Brain pericyte (primary cell): ENCODE results near the gene GRK3.

ENCODE experiments used
- DNase-seq: peaks from one replicate; pipeline ENCODE4 v3.0.0-alpha.2; 2012; ENCODE audit warnings: low read depth, low spot score

GRK3 gene

GRCh38 chr22:25626624-25626990 is 62.1 kb downstream of the GRK3 start:
- no peak for DNase-seq

GRCh38 chr22:25627271-25627852 is 62.9 kb downstream of the GRK3 start:
- DNase-seq = no peak

- no peak for DNase-seq
These were observed 64.0 kb downstream of the GRK3 start for GRCh38 chr22:25628494-25628893.

GRCh38 chr22:25629613-25630012 is 65.1 kb downstream of the GRK3 start:
- no peak for DNase-seq

GRCh38 chr22:25630447-25630846 is 66.0 kb downstream of the GRK3 start:
- no peak for DNase-seq

- DNase-seq = no peak
These were observed 71.8 kb downstream of the GRK3 start for GRCh38 chr22:25636323-25636722.

GRCh38 chr22:25637032-25637431 is 72.6 kb downstream of the GRK3 start:
- no peak for DNase-seq

- DNase-seq = no peak
These were observed 73.2 kb downstream of the GRK3 start for GRCh38 chr22:25637672-25638071.

- DNase-seq = no peak
These were observed 74.2 kb downstream of the GRK3 start for GRCh38 chr22:25638638-25639037.

GRCh38 chr22:25641650-25642049 is 77.2 kb downstream of the GRK3 start:
- no peak for DNase-seq

- DNase-seq = no peak
These were observed 78.9 kb downstream of the GRK3 start for GRCh38 chr22:25643232-25644000.

GRCh38 chr22:25644122-25644521 is 79.6 kb downstream of the GRK3 start:
- no peak for DNase-seq

- DNase-seq = no peak
These were observed 80.8 kb downstream of the GRK3 start for GRCh38 chr22:25645266-25645665.

GRCh38 chr22:25645964-25646363 is 81.5 kb downstream of the GRK3 start:
- no peak for DNase-seq

- DNase-seq = no peak
These were observed 86.4 kb downstream of the GRK3 start for GRCh38 chr22:25650833-25651232.

- DNase-seq = no peak
These were observed 87.0 kb downstream of the GRK3 start for GRCh38 chr22:25651332-25652085.

- no peak for DNase-seq
These were observed 90.2 kb downstream of the GRK3 start for GRCh38 chr22:25654676-25655075.

- no peak for DNase-seq
These were observed 91.0 kb downstream of the GRK3 start for GRCh38 chr22:25655371-25655935.

GRCh38 chr22:25656724-25657123 is 92.2 kb downstream of the GRK3 start:
- no peak for DNase-seq

GRCh38 chr22:25658633-25659032 is 94.2 kb downstream of the GRK3 start:
- no peak for DNase-seq

- no peak for DNase-seq
These were observed 94.9 kb downstream of the GRK3 start for GRCh38 chr22:25659413-25659812.

GRCh38 chr22:25660336-25660735 is 95.9 kb downstream of the GRK3 start:
- no peak for DNase-seq
